ENCODE results near the gene SLC9A5.

- no peak for TF ChIP-seq PRRX2 (CRISPR knock-in tag; IDR thresholded peaks at IDR 0.05)
- TF ChIP-seq CREM (CRISPR knock-in tag; IDR thresholded peaks at IDR 0.05): no peak
- no peak for TF ChIP-seq USF2 (CRISPR knock-in tag; IDR thresholded peaks at IDR 0.05)
- TF ChIP-seq ELF4 (CRISPR knock-in tag; IDR thresholded peaks at IDR 0.05; ENCODE audit: low read depth): no peak
These were observed 16.1 kb downstream of the SLC9A5 start for GRCh38 chr16:67264866-67265265.

Data from WTC11 (cell line).